HT-29 (cell line): Measurements from ENCODE around the gene TLE5. TPM values are rescaled to one million over a fixed set of nuclear protein-coding genes. Genes with fewer than 3 reads are reported as not detected.
"Not testable (repeated sequence)": the region's sequence is repeated elsewhere in the genome, so short reads cannot be mapped to it uniquely, and the experiment has no call there.

ENCODE experiments used
- DNase-seq: peaks from one replicate; pipeline ENCODE4 v3.0.0-alpha.2; 2015; ENCODE audit warnings: low spot score
- total RNA-seq: library from RNA; depleted of rRNA; stranded (reverse); fragments of >200 nt; shearing (Covaris generic); gene quantifications from 2 replicates; pipeline ENCODE4 v1.2.3, GENCODE V29; 2014

Gene TLE5
- total RNA-seq, 1 experiment from 2014 or later, result 359 TPM

DNA sequence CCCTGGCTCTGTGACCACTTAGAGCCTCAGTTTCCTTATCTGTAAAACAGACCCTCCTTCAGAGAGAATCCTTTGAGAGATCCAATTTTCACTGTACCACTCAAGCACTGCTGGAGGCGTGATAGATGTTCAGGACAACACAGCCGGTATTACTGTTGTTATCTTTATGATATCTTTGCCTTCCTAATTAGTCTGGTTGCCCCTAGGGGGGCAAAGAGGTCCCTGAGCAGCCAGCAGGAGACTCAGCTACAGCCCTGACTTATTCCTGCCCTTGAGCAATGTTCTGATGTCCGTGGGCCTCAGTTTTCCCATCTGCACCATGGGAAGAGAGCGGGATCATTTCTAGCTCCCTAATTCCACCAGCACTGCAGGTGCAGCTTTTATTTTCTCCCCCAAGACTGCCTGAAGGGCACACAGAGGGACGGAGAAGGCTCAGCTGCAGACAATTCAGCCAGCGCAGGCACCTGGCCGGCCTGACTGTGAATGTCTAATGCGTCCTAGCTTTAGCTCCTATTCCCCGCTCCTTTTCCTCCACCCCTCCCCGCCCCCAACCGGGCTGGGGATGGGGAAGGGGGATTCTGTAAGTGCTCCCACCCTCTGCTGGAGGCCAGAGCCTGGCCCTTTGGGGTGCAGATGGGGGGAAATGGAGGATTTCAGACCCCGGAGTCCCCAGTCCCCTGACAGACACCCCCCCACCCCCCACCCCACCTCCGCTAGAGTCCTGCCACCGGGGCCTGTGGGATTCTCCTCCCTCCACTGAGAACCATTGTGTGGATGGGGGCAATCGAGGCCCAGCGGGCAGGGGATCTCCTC is 16.2 kb downstream of the TLE5 start:
- DNase-seq, result no peak

GRCh38 chr19:3045191-3045590 is 17.1 kb downstream of the TLE5 start:
- no peak for DNase-seq

GRCh38 chr19:3042621-3043267 is 19.6 kb downstream of the TLE5 start:
- no peak for DNase-seq

- no peak for DNase-seq
Measured at GRCh38 chr19:3041761-3042620, 20.3 kb downstream of the TLE5 start.

GRCh38 chr19:3041327-3041726 is 21.0 kb downstream of the TLE5 start:
- DNase-seq, result no peak

DNA sequence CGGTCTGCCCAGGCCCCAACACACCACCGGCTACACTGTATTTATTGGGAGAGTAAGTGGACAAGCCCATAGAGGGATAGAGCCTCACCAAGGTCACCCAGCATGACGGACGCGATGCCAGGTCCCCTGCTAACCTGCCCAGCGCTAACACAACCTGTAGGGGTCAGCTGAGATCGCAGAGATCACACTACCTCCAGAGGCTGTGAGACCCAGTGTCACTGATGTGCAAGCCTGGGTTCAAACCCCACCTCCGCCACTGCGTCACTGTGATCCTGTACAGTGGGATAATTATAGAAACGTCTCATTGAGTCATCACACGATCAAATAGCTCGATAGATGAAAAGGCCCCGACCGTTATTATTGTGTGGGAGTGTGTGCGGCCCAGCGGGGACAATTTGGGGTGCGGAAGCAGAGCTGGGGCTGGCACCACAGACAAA is 22.6 kb downstream of the TLE5 start:
- peak; percentile 30 for DNase-seq

DNA sequence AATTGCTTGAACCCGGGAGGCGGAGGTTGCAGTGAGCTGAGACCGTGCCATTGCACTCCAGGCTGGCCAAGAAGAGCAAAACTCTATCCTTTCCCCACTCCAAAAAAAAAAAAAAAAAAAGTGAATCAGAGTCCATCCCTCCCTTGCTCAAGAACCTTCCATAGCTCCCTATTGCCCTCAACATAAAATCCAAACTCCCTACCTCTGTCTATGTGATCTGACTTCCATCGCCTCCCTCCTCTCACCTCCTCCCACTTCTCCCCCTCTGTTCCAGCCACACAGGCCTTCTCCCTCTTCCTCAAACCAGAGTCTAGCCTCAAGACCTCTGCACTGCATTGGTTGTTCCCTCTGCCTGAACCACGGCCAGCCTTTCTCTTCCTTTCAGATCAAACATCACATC is 23.2 kb downstream of the TLE5 start:
- no peak for DNase-seq

- no peak for DNase-seq
Measured at GRCh38 chr19:3038214-3038613, 24.1 kb downstream of the TLE5 start.

- not testable (repeated sequence) for DNase-seq
Measured at GRCh38 chr19:3036977-3037544, 25.2 kb downstream of the TLE5 start.

- DNase-seq, result peak; percentile 82
Measured at GRCh38 chr19:3036119-3036976, 25.9 kb downstream of the TLE5 start.

DNA sequence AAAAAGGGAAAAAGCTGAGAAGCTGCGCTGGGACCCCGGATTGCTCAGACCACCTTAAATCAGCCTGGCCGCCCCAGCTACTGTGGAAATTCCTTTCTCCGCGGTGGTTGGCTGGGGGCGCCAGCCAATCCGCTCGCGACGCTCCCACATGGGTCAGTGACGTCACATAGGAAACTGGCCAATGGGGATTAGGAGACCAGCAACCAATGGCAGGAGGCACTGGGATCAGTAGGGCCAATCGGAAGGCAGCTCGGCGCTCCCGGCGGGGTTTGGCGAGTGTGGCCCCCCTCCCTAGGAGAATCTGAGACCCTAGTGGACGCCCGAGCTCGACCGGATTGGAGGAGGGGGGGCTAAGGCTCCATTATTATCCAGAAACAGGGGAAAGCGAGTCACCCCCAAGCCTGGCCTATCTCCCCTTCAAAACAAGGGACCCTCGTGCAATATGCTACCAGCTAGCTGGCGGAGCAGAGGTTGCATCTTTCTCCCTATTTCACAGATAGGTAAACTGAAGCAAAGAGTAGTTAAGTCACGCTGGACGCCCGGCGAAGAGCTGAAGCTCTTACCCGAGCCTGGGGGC is 26.7 kb downstream of the TLE5 start:
- DNase-seq, result peak; percentile 95

DNA sequence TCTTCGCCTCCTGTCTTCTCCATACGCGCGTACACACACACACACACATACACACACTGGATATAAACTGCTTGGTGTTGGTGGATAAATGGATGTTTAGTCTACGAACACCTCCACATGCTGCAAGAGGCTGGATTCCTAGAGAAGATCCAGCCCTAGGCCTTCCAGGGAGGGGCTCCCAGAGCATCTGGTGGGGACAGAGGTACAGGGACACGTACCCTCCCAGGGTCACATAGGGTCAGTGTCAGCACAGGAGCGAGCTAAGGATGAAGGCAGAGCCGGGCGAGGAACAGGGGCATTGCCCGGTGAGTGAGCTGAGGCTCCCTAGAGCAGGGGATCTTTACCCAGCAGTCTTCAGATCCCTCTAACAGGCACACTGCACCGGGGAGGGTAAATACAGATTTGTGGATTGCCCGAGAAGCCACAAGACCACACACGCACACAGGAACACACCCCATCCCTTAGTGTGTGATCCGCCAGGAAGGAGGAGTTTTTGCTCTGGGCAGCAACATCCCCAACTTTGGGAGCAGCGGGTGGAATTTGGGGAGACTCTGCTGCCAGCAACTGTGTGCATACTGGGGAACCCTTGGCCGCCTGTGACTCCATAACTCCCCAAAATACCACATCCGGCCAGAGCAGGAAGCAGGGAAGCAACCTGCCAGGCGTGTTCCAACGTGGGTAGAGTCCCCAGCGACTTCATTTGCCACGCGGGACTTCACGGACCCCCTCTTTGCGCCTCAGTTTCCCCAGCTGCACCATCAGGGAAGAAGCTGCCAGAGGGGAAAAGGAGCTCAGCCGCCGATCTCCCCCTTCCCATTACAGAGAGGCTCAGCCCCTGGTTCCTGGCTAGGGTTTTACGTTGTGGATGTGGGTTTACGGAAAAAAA is 27.4 kb downstream of the TLE5 start:
- DNase-seq, result peak; percentile 33

DNA sequence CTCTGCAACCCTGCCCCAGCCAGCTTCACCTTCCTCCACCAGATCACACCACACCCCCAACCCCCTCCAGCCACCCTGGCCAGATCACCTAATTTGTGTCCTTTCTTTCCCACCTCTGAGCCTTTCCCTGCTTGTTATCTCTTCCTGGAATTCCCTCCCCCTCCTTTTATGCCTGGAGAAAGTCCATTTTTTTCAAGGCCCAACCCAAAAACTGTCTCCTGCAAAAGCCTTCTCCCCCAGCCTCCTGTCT is 28.0 kb downstream of the TLE5 start:
- no peak for DNase-seq

GRCh38 chr19:3033595-3034405 is 28.5 kb downstream of the TLE5 start:
- no peak for DNase-seq

GRCh38 chr19:3031607-3031867 is 30.8 kb downstream of the TLE5 start:
- no peak for DNase-seq

- no peak for DNase-seq
Measured at GRCh38 chr19:3029065-3029923, 33.0 kb downstream of the TLE5 start, which contains the start of gene TLE2. Gene TLE2 (minus strand): TSS chr19:3029280. CDS start chr19:3028904, 376 bp downstream.

GRCh38 chr19:3028305-3029064 is 33.8 kb downstream of the TLE5 start:
- DNase-seq, result no peak
